Kidney (tissue), 14 donors: ENCODE results near the gene CLDN34. TPM values are rescaled to one million over a fixed set of nuclear protein-coding genes. Genes with fewer than 3 reads are reported as not detected.

ENCODE experiments used
- DNase-seq, 5 donors: peaks; one replicate each; pipeline ENCODE4 v3.0.0-alpha.2; 2013 to 2020
- FAIRE-seq: peaks from 2 replicates; lab custom pipeline; 2012; peaks lifted over from hg19 to GRCh38; lab: Jason Lieb, UNC
- H3K27ac ChIP-seq, 2 donors: one replicate each; pipeline ENCODE4 v1.7.0; 2013; ENCODE audit warnings: low read depth in 2 of 2, low read length in 2 of 2, inconsistent platforms in 1 of 2
- H3K27me3 ChIP-seq: one replicate; pipeline ENCODE4 v1.7.1; 2013; ENCODE audit warnings: low read length, inconsistent platforms; ENCODE audit not compliant: control insufficient read depth, insufficient read depth
- H3K36me3 ChIP-seq, 3 donors: one replicate each; pipeline versions ENCODE4 v1.7.0 to v1.7.1; 2013; ENCODE audit warnings: low read length in 3 of 3, control low read depth in 1 of 3, inconsistent platforms in 1 of 3; ENCODE audit not compliant: insufficient read depth in 3 of 3, control insufficient read depth in 2 of 3
- H3K4me1 ChIP-seq, 3 donors: one replicate each; pipeline versions ENCODE4 v1.7.0 to v1.7.1; 2013; ENCODE audit warnings: low read length in 3 of 3, inconsistent platforms in 1 of 3, low read depth in 1 of 3; ENCODE audit not compliant: control insufficient read depth in 2 of 3, insufficient read depth in 2 of 3
- H3K4me3 ChIP-seq, 3 donors: one replicate each; pipeline versions ENCODE4 v1.7.0 to v1.8.1; 2013; ENCODE audit warnings: low read length in 3 of 3, control low read depth in 1 of 3, inconsistent platforms in 1 of 3
- H3K9ac ChIP-seq, 3 donors: one replicate each; pipeline versions ENCODE4 v1.7.0 to v1.7.1; 2013; ENCODE audit warnings: low read length in 3 of 3, control low read depth in 1 of 3, inconsistent platforms in 1 of 3
- H3K9me3 ChIP-seq, 3 donors: one replicate each; pipeline versions ENCODE4 v1.7.0 to v1.7.1; 2013; ENCODE audit warnings: low read length in 3 of 3, control low read depth in 1 of 3, inconsistent platforms in 1 of 3; ENCODE audit not compliant: control insufficient read depth in 2 of 3, insufficient read depth in 1 of 3
- intact Hi-C: fragments of 100-400 bp; cut with DNase I; formaldehyde crosslinking; loops from one replicate; pipeline ENCODE4 v1.11.1; 2022
- polyA plus RNA-seq: library from polyadenylated mRNA; stranded (reverse); fragments of 350-450 nt; fragmentation: Illumina TruSeq; extraction: RNeasy Lipid Tissue Mini Kit (QIAGEN cat#74804); gene quantifications from one replicate; pipeline ENCODE4 v1.2.3, GENCODE V29; 2014; ENCODE audit warnings: low read depth, low replicate concordance; ENCODE audit not compliant: insufficient read depth
- total RNA-seq: library from RNA; stranded (reverse); fragmentation: NEBNext Ultra II Directional; extraction: Animal tissue kit (Norgen Biotek cat#: 25700); gene quantifications from one replicate; pipeline ENCODE4 v1.2.1, GENCODE V29; 2021
- TF ChIP-seq, protein P1 (sequence below): IDR thresholded peaks from 3 replicates; pipeline ENCODE4 v1.5.1; 2012; ENCODE audit warnings: mild to moderate bottlenecking, moderate library complexity, borderline replicate concordance; ENCODE audit not compliant: insufficient read depth; ENCODE audit errors: extremely low read depth
- donor health status: control.
- donor health status: control.
- donor health status: control.
- donor health status: control.
- donor health status: control.
- donor health status: DM: yes; HTN: yes; CAD: no.
- donor health status: Normal renal cell carcinoma (clear cell type).

Gene CLDN34
- total and polyA plus RNA-seq, 2 donors from 2014 or later: 0.50 TPM; not detected in 1

DNA sequence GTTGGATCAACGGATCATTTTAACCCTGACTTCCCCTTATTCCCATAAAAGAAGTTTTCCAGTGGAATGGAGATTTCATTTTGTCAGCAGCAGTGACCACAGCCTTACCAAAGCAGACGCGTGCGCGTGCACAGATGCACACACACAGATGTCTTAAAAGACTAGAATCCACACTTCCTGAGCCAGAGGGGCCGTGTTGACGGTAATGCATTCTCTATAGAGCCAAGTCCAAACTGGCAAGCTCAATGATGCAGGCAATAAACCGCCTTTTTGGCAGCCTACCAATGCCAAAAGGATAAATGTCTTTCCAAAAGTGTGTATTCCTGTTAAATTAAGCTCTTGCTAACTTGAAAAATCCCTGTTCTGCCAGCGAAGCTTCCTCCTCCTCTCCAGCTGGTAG lies 18.8 kb upstream of the CLDN34 start:
- no peaks in the 10 kb centered on the region for H3K27me3 ChIP-seq
- no peak for DNase-seq
- TF ChIP-seq, protein P1, sequence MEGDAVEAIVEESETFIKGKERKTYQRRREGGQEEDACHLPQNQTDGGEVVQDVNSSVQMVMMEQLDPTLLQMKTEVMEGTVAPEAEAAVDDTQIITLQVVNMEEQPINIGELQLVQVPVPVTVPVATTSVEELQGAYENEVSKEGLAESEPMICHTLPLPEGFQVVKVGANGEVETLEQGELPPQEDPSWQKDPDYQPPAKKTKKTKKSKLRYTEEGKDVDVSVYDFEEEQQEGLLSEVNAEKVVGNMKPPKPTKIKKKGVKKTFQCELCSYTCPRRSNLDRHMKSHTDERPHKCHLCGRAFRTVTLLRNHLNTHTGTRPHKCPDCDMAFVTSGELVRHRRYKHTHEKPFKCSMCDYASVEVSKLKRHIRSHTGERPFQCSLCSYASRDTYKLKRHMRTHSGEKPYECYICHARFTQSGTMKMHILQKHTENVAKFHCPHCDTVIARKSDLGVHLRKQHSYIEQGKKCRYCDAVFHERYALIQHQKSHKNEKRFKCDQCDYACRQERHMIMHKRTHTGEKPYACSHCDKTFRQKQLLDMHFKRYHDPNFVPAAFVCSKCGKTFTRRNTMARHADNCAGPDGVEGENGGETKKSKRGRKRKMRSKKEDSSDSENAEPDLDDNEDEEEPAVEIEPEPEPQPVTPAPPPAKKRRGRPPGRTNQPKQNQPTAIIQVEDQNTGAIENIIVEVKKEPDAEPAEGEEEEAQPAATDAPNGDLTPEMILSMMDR: no peak
- H3K36me3 ChIP-seq: peaks cover 0 to 3% (median 0%) of the 10 kb centered on the region in 3 donors
- H3K4me1 ChIP-seq: no peaks in the 10 kb centered on the region
- H3K9me3 ChIP-seq: no peaks in the 10 kb centered on the region
- no peak overlapping the region for H3K9ac ChIP-seq
- H3K27ac ChIP-seq: no peak overlapping the region
- no peak for FAIRE-seq
- intact Hi-C loops: no loop called here
- no peak overlapping the region for H3K4me3 ChIP-seq

DNA sequence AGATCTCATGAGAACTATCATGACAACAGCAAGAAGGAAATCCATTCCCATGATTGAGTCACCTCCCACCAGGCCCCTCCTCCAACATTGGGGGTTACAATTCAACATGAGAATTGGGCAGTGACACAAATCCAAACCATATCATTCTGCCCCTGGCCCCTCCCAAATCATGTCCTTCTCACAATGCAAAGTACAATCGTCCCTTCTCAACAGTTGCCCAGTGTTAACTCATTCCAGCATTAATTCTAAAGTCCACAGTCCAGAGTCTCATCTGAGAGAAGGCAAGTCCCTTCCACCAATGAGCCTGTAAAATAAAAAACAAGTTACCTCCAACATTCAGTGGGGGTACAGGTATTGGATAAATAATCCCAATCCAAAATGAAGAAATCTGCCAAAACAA lies 14.9 kb upstream of the CLDN34 start:
- Histone ChIP-seq H3K9me3 (no peaks in the 10 kb centered on the region), H3K27me3 (no peaks in the 10 kb centered on the region), H3K4me1 (no peaks in the 10 kb centered on the region), H3K36me3 (peaks cover 0 to 3% (median 0%) of the 10 kb centered on the region in 3 donors), H3K4me3 (no peak overlapping the region), H3K27ac (no peak overlapping the region), H3K9ac (no peak overlapping the region)
- TF ChIP-seq, protein P1: no peak
- FAIRE-seq: no peak
- intact Hi-C loops: no loop called here
- DNase-seq: no peak

DNA sequence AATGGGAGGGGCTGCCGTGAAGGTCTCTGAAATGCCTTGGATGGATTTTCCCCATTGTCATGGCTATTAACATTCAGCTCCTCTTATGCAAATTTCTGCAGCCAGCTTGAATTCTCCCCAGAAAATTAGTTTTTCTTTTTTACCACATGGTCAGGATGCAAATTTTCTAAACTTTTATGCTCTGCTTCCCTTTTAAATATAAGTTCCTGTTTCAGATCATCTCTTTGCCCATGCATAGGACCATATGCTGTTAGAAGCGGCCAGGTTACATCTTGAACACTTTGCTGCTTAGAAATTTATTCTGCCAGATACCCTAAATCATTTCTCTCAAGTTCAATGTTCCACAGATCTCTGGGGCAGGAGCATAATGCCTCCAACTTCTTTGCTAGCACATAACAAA lies 13.8 kb upstream of the CLDN34 start:
- Histone ChIP-seq H3K4me3 (no peak overlapping the region), H3K9ac (no peak overlapping the region), H3K27me3 (no peaks in the 10 kb centered on the region), H3K4me1 (no peaks in the 10 kb centered on the region), H3K27ac (no peak overlapping the region), H3K9me3 (no peaks in the 10 kb centered on the region), H3K36me3 (peaks cover 0 to 3% (median 0%) of the 10 kb centered on the region in 3 donors)
- FAIRE-seq: no peak
- no peak for DNase-seq
- TF ChIP-seq, protein P1: no peak
- intact Hi-C loops: no loop called here

DNA sequence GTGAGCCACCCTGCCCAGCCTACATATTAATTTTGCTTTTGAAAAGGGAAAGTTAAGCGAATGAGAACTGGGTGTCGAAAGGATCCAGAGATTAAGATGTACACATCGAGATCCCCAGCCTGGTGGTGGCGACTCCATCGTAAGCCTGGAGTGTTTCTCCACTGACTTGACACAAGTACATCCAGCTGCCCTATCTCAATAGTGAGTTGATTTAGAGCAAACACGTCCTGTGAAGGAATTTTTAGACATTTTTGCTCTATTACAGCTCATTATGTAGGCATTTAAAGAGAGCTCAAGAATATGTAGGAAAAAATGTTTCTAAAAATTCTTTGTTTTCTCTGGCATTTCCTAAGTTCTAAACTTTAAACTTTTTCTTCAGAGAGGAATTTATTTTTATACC lies 11.7 kb upstream of the CLDN34 start:
- Histone ChIP-seq H3K4me1 (no peaks in the 10 kb centered on the region), H3K9me3 (no peaks in the 10 kb centered on the region), H3K27ac (no peak overlapping the region), H3K27me3 (no peaks in the 10 kb centered on the region), H3K4me3 (no peak overlapping the region), H3K9ac (no peak overlapping the region), H3K36me3 (no peaks in the 10 kb centered on the region)
- FAIRE-seq (no peak), DNase-seq (peak in 2 of 5 donors; percentile 6 to 35)
- intact Hi-C loops: no loop called here
- TF ChIP-seq, protein P1: no peak
